ENCODE measurements around the gene FAM118B.

GRCh38 chr11:126185259-126186024, 26.1 kb upstream of the FAM118B start:
- TF ChIP-seq CTCF (IDR thresholded peaks at IDR 0.05), result no peak
- no peak for TF ChIP-seq REST (IDR thresholded peaks at IDR 0.05; ENCODE audit: insufficient read depth in 1 of 2, low read depth in 2 of 2, low read length in 1 of 2)
- no peak for TF ChIP-seq SIN3A (IDR thresholded peaks at IDR 0.05; ENCODE audit: borderline replicate concordance, insufficient read depth, low read depth, low read length)
- TF ChIP-seq POLR2AphosphoS5 (IDR thresholded peaks at IDR 0.05; ENCODE audit: low read depth, low read length), result no peak

Data from Panc1 (cell line).